HEK293 (cell line): ENCODE measurements around the gene RNASE4.

ENCODE experiments used
- CTCF ChIA-PET: fragments of 350-600 bp; formaldehyde crosslinking; extraction: SDS; loops from one replicate; lab custom pipeline; 2021; ENCODE audit warnings: antibody characterized with exemption; lab: Yijun Ruan, JAX
- POLR2A ChIA-PET: fragments of 300-600 bp; formaldehyde crosslinking; extraction: SDS; loops from one replicate; lab custom pipeline; 2020; ENCODE audit warnings: antibody characterized with exemption, inconsistent platforms; lab: Yijun Ruan, JAX
- H3K27ac ChIP-seq: fragments of 200-500 bp; sonication (Bioruptor generic); 2 replicates; pipeline ENCODE4 v1.5.1; 2014; ENCODE audit warnings: low read depth, low read length, control low read depth, inconsistent platforms; ENCODE audit errors: extremely low read depth
- H3K36me3 ChIP-seq, 2 experiments: fragments of 200-500 bp in 1 of 2; sonication (Bioruptor generic) in 1 of 2; 1 replicate in 1 of 2; 2 replicates in 1 of 2; pipeline ENCODE4 v1.5.1; 2014 to 2017; ENCODE audit warnings: inconsistent platforms in 2 of 2, low read length in 2 of 2; ENCODE audit not compliant: control insufficient read depth in 2 of 2, insufficient read depth in 1 of 2
- H3K4me1 ChIP-seq: fragments of 200-500 bp; sonication (Bioruptor generic); 2 replicates; pipeline ENCODE4 v1.5.1; 2014; ENCODE audit warnings: mild to moderate bottlenecking, low read length, inconsistent platforms; ENCODE audit not compliant: control insufficient read depth, insufficient read depth
- H3K4me3 ChIP-seq: 2 replicates; pipeline ENCODE4 v1.5.1; 2011; ENCODE audit warnings: low read depth, mild to moderate bottlenecking, control low read depth, low read length, moderate library complexity
- H3K9me3 ChIP-seq: fragments of 200-500 bp; sonication (Bioruptor generic); 2 replicates; pipeline ENCODE4 v1.5.1; 2014; ENCODE audit warnings: low read depth, low read length, inconsistent platforms; ENCODE audit not compliant: control insufficient read depth, insufficient read depth
- BCL11A ChIP-seq: fragments of 450-650 bp; formaldehyde crosslinking; IDR thresholded peaks from 2 replicates; pipeline ENCODE4 v1.5.1; 2016; ENCODE audit warnings: low read depth, missing biosample characterization, missing genetic modification characterization
- FEZF1 ChIP-seq: fragments of 450-650 bp; formaldehyde crosslinking; IDR thresholded peaks from 2 replicates; pipeline ENCODE4 v1.5.1; 2016; ENCODE audit warnings: missing biosample characterization, missing genetic modification characterization
- KLF8 ChIP-seq: fragments of 450-650 bp; formaldehyde crosslinking; IDR thresholded peaks from 2 replicates; pipeline ENCODE4 v1.5.1; 2016; ENCODE audit warnings: missing biosample characterization, missing genetic modification characterization
- MEIS1 ChIP-seq: sonication (generic); formaldehyde crosslinking; IDR thresholded peaks from 2 replicates; pipeline ENCODE4 v1.8.1; 2022; ENCODE audit warnings: missing genetic modification reagents, mild to moderate bottlenecking, borderline replicate concordance
- OSR2 ChIP-seq: fragments of 450-650 bp; formaldehyde crosslinking; IDR thresholded peaks from 2 replicates; pipeline ENCODE4 v1.5.1; 2016; ENCODE audit warnings: missing biosample characterization, missing genetic modification characterization
- OVOL3 ChIP-seq: fragments of 450-650 bp; formaldehyde crosslinking; IDR thresholded peaks from 2 replicates; pipeline ENCODE4 v1.5.1; 2016; ENCODE audit warnings: missing biosample characterization, missing genetic modification characterization
- SP7 ChIP-seq: fragments of 450-650 bp; formaldehyde crosslinking; IDR thresholded peaks from 2 replicates; pipeline ENCODE4 v1.5.1; 2016; ENCODE audit warnings: missing biosample characterization, missing genetic modification characterization
- ZBTB17 ChIP-seq: fragments of 450-650 bp; formaldehyde crosslinking; IDR thresholded peaks from 2 replicates; pipeline ENCODE4 v1.5.1; 2016; ENCODE audit warnings: missing biosample characterization, missing genetic modification characterization
- ZBTB21 ChIP-seq: fragments of 450-650 bp; formaldehyde crosslinking; IDR thresholded peaks from 2 replicates; pipeline ENCODE4 v1.5.1; 2017; ENCODE audit warnings: missing biosample characterization, missing genetic modification characterization
- ZBTB8A ChIP-seq: fragments of 450-650 bp; formaldehyde crosslinking; IDR thresholded peaks from 2 replicates; pipeline ENCODE4 v1.5.1; 2016; ENCODE audit warnings: missing biosample characterization, missing genetic modification characterization
- ZNF146 ChIP-seq: fragments of 450-650 bp; formaldehyde crosslinking; IDR thresholded peaks from 2 replicates; pipeline ENCODE4 v1.5.1; 2016; ENCODE audit warnings: missing biosample characterization, missing genetic modification characterization
- ZNF184 ChIP-seq: fragments of 450-650 bp; IDR thresholded peaks from 2 replicates; pipeline ENCODE4 v1.5.1; 2018; ENCODE audit warnings: missing biosample characterization, mild to moderate bottlenecking, missing genetic modification characterization
- ZNF2 ChIP-seq: fragments of 450-650 bp; formaldehyde crosslinking; IDR thresholded peaks from 2 replicates; pipeline ENCODE4 v1.5.1; 2016; ENCODE audit warnings: missing biosample characterization, missing genetic modification characterization
- ZNF404 ChIP-seq: fragments of 450-650 bp; formaldehyde crosslinking; IDR thresholded peaks from 2 replicates; pipeline ENCODE4 v1.5.1; 2017; ENCODE audit warnings: missing biosample characterization, missing genetic modification characterization
- ZNF416 ChIP-seq: fragments of 450-650 bp; formaldehyde crosslinking; IDR thresholded peaks from 2 replicates; pipeline ENCODE4 v1.5.1; 2016; ENCODE audit warnings: missing biosample characterization, missing genetic modification characterization
- ZNF48 ChIP-seq: fragments of 450-650 bp; formaldehyde crosslinking; IDR thresholded peaks from 2 replicates; pipeline ENCODE4 v1.5.1; 2016; ENCODE audit warnings: missing biosample characterization, missing genetic modification characterization
- ZNF610 ChIP-seq: fragments of 450-650 bp; formaldehyde crosslinking; IDR thresholded peaks from 2 replicates; pipeline ENCODE4 v1.5.1; 2016; ENCODE audit warnings: missing biosample characterization, missing genetic modification characterization, borderline replicate concordance
- ZNF621 ChIP-seq: fragments of 450-650 bp; formaldehyde crosslinking; IDR thresholded peaks from 2 replicates; pipeline ENCODE4 v1.5.1; 2017; ENCODE audit warnings: missing biosample characterization, missing genetic modification characterization
- ZNF629 ChIP-seq: fragments of 450-650 bp; formaldehyde crosslinking; IDR thresholded peaks from 2 replicates; pipeline ENCODE4 v1.5.1; 2017; ENCODE audit warnings: missing biosample characterization, missing genetic modification characterization
- ZSCAN23 ChIP-seq: fragments of 450-650 bp; formaldehyde crosslinking; IDR thresholded peaks from 2 replicates; pipeline ENCODE4 v1.5.1; 2016; ENCODE audit warnings: missing biosample characterization, missing genetic modification characterization
- TF ChIP-seq, protein P1 (sequence below): fragments of 450-650 bp; formaldehyde crosslinking; IDR thresholded peaks from 2 replicates; pipeline ENCODE4; 2016; ENCODE audit warnings: missing biosample characterization, missing genetic modification characterization
- TF ChIP-seq, protein P2 (sequence below): fragments of 450-650 bp; IDR thresholded peaks from 2 replicates; pipeline ENCODE4 v1.5.1; 2018; ENCODE audit warnings: missing biosample characterization, missing genetic modification characterization
- TF ChIP-seq, protein P3 (sequence below): fragments of 450-650 bp; formaldehyde crosslinking; IDR thresholded peaks from 2 replicates; pipeline ENCODE4 v1.5.1; 2016; ENCODE audit warnings: missing biosample characterization, missing genetic modification characterization
- TF ChIP-seq, protein P4 (sequence below): fragments of 450-650 bp; formaldehyde crosslinking; IDR thresholded peaks from 2 replicates; pipeline ENCODE4 v1.5.1; 2016; ENCODE audit warnings: missing biosample characterization, missing genetic modification characterization
- TF ChIP-seq, protein P5 (sequence below): fragments of 450-650 bp; formaldehyde crosslinking; IDR thresholded peaks from 2 replicates; pipeline ENCODE4 v1.5.1; 2016; ENCODE audit warnings: missing biosample characterization, missing genetic modification characterization
- TF ChIP-seq, protein P6 (sequence below): fragments of 450-650 bp; formaldehyde crosslinking; IDR thresholded peaks from 2 replicates; pipeline ENCODE4 v1.5.1; 2016; ENCODE audit warnings: missing biosample characterization, missing genetic modification characterization

Gene RNASE4

DNA sequence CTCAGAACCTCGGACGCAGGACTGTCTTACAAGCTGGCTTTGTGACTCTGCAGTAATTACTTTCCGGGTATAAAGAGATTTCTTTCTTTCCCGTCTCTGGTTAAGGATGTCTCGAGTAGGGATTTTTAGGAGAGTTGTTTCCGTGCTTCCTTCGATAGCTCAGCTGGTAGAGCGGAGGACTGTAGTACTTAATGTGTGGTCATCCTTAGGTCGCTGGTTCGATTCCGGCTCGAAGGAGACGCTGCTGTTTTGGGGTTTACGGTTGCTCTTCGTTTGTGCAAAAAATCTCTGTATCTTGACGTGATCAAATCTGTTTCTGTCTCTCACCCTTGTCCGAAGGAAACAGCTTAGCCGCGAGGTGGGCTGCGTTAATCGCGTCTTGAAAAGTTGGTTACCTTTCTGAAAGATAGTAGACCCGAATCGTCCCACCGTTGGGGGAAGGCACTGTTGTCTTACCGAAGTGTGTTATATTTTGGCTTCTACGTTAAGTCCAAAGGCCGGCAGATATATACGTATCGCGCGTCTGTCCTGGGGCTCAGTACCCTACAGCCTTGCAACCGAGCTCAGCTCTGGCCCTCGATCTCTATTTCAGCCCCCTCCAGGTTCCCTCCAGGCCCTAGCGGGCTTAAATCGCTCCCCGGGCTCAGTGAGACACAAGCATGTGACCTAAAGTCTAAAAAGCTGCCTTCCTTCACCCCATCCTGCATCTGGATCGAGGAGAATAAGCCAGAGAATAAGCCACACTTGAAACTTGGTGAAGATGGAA is 1.1 kb upstream of the RNASE4 start:
- ChIA-PET POLR2A (interaction anchor here (0.9 to 4.8 kb wide), 11 partner anchors 20 to 342 kb away, joined by 3 to 40 read pairs (median 4); partner anchors contain the start of genes APEX1, PARP2, PIP4P1 and PNP), CTCF (interaction anchor here (0.5 to 1.7 kb wide), 7 partner anchors 20 to 74 kb away, joined by 3 to 6 read pairs (median 3); no protein-coding TSS in a partner anchor)
- no peaks in the 10 kb centered on the region for H3K36me3 ChIP-seq
- peak overlapping the region; percentile 96 for H3K27ac ChIP-seq
- H3K9me3 ChIP-seq = no peaks in the 10 kb centered on the region
- H3K4me1 ChIP-seq = no peaks in the 10 kb centered on the region; the same call in 1 of the 2 replicates
- peak overlapping the region; percentile 68 for H3K4me3 ChIP-seq
- TF ChIP-seq ZNF146 (tag by site-specific recombination) (peak; percentile 24; the same call in 1 of the 2 replicates), KLF8 (tag by site-specific recombination) (0 out of 2 replicates have a peak, but pooled peaks have one; percentile 47), ZBTB21 (peak; percentile 67; the same call in 1 of the 2 replicates), ZBTB8A (tag by site-specific recombination) (peak; percentile 19; the same call in 1 of the 2 replicates), OVOL3 (no peak), ZNF416 (no peak), ZBTB17 (peak; percentile 31; the same call in 1 of the 2 replicates), ZNF404 (tag by site-specific recombination) (no peak), ZNF629 (peak; percentile 84), ZNF2 (tag by site-specific recombination) (peak; percentile 65; the same call in 1 of the 2 replicates), ZNF48 (tag by site-specific recombination) (no peak), ZSCAN23 (peak; percentile 36; the same call in 1 of the 2 replicates), MEIS1 (CRISPR knock-in tag) (no peak), FEZF1 (peak; percentile 7; the same call in 1 of the 2 replicates), ZNF184 (tag by site-specific recombination) (peak; percentile 6; the same call in 1 of the 2 replicates), ZNF610 (tag by site-specific recombination) (0 out of 2 replicates have a peak, but pooled peaks have one; percentile 19), OSR2 (peak; percentile 43; the same call in 1 of the 2 replicates), ZNF621 (no peak), BCL11A (tag by site-specific recombination) (peak; percentile 83; the same call in 1 of the 2 replicates), SP7 (peak; percentile 66)
- TF ChIP-seq, protein P1, sequence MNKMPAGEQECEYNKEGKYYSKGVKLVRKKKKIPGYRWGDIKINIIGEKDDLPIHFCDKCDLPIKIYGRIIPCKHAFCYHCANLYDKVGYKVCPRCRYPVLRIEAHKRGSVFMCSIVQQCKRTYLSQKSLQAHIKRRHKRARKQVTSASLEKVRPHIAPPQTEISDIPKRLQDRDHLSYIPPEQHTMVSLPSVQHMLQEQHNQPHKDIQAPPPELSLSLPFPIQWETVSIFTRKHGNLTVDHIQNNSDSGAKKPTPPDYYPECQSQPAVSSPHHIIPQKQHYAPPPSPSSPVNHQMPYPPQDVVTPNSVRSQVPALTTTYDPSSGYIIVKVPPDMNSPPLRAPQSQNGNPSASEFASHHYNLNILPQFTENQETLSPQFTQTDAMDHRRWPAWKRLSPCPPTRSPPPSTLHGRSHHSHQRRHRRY (tag by site-specific recombination) = no peak
- TF ChIP-seq, protein P2, sequence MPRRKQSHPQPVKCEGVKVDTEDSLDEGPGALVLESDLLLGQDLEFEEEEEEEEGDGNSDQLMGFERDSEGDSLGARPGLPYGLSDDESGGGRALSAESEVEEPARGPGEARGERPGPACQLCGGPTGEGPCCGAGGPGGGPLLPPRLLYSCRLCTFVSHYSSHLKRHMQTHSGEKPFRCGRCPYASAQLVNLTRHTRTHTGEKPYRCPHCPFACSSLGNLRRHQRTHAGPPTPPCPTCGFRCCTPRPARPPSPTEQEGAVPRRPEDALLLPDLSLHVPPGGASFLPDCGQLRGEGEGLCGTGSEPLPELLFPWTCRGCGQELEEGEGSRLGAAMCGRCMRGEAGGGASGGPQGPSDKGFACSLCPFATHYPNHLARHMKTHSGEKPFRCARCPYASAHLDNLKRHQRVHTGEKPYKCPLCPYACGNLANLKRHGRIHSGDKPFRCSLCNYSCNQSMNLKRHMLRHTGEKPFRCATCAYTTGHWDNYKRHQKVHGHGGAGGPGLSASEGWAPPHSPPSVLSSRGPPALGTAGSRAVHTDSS (tag by site-specific recombination) = peak; percentile 45; the same call in 1 of the 2 replicates
- TF ChIP-seq, protein P3, sequence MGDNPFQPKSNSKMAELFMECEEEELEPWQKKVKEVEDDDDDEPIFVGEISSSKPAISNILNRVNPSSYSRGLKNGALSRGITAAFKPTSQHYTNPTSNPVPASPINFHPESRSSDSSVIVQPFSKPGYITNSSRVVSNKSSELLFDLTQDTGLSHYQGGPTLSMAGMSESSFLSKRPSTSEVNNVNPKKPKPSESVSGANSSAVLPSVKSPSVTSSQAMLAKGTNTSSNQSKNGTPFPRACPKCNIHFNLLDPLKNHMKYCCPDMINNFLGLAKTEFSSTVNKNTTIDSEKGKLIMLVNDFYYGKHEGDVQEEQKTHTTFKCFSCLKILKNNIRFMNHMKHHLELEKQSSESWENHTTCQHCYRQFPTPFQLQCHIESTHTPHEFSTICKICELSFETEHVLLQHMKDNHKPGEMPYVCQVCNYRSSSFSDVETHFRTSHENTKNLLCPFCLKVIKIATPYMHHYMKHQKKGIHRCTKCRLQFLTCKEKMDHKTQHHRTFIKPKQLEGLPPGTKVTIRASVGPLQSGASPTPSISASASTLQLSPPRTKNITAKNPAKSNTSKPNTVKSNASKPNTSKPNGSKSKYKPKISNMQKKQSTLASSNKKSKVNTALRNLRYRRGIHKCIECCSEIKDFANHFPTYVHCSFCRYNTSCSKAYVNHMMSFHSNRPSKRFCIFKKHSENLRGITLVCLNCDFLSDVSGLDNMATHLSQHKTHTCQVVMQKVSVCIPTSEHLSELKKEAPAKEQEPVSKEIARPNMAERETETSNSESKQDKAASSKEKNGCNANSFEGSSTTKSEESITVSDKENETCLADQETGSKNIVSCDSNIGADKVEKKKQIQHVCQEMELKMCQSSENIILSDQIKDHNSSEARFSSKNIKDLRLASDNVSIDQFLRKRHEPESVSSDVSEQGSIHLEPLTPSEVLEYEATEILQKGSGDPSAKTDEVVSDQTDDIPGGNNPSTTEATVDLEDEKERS (tag by site-specific recombination) = no peak
- TF ChIP-seq, protein P4, sequence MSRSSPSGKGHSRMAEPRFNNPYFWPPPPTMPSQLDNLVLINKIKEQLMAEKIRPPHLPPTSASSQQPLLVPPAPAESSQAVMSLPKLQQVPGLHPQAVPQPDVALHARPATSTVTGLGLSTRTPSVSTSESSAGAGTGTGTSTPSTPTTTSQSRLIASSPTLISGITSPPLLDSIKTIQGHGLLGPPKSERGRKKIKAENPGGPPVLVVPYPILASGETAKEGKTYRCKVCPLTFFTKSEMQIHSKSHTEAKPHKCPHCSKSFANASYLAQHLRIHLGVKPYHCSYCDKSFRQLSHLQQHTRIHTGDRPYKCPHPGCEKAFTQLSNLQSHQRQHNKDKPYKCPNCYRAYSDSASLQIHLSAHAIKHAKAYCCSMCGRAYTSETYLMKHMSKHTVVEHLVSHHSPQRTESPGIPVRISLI (tag by site-specific recombination) = peak; percentile 79
- TF ChIP-seq, protein P5, sequence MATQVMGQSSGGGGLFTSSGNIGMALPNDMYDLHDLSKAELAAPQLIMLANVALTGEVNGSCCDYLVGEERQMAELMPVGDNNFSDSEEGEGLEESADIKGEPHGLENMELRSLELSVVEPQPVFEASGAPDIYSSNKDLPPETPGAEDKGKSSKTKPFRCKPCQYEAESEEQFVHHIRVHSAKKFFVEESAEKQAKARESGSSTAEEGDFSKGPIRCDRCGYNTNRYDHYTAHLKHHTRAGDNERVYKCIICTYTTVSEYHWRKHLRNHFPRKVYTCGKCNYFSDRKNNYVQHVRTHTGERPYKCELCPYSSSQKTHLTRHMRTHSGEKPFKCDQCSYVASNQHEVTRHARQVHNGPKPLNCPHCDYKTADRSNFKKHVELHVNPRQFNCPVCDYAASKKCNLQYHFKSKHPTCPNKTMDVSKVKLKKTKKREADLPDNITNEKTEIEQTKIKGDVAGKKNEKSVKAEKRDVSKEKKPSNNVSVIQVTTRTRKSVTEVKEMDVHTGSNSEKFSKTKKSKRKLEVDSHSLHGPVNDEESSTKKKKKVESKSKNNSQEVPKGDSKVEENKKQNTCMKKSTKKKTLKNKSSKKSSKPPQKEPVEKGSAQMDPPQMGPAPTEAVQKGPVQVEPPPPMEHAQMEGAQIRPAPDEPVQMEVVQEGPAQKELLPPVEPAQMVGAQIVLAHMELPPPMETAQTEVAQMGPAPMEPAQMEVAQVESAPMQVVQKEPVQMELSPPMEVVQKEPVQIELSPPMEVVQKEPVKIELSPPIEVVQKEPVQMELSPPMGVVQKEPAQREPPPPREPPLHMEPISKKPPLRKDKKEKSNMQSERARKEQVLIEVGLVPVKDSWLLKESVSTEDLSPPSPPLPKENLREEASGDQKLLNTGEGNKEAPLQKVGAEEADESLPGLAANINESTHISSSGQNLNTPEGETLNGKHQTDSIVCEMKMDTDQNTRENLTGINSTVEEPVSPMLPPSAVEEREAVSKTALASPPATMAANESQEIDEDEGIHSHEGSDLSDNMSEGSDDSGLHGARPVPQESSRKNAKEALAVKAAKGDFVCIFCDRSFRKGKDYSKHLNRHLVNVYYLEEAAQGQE = peak; percentile 85
- TF ChIP-seq, protein P6, sequence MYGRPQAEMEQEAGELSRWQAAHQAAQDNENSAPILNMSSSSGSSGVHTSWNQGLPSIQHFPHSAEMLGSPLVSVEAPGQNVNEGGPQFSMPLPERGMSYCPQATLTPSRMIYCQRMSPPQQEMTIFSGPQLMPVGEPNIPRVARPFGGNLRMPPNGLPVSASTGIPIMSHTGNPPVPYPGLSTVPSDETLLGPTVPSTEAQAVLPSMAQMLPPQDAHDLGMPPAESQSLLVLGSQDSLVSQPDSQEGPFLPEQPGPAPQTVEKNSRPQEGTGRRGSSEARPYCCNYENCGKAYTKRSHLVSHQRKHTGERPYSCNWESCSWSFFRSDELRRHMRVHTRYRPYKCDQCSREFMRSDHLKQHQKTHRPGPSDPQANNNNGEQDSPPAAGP = peak; percentile 77; the same call in 1 of the 2 replicates
